Hindlimb muscle (tissue), 1 donor: Measurements from ENCODE around the gene CTSA. TPM values are rescaled to one million over a fixed set of nuclear protein-coding genes. Genes with fewer than 3 reads are reported as not detected.
"Not testable (repeated sequence)": the region's sequence is repeated elsewhere in the genome, so short reads cannot be mapped to it uniquely, and the experiment has no call there.

ENCODE experiments used
- DNase-seq: peaks from one replicate; pipeline ENCODE4 v3.0.0-alpha.2; 2013
- polyA plus RNA-seq: library from polyadenylated mRNA; unstranded; fragments of 120-200 nt; gene quantifications from one replicate; pipeline ENCODE4 v1.2.1, GENCODE V29; 2013; ENCODE audit not compliant: insufficient read length

Gene CTSA
- polyA plus RNA-seq, 1 donor = 68.0 TPM

- no peak for DNase-seq
These were observed 23.9 kb upstream of the CTSA start for GRCh38 chr20:45867136-45867818.

GRCh38 chr20:45867819-45868176 is 23.3 kb upstream of the CTSA start:
- no peak for DNase-seq

GRCh38 chr20:45872626-45873025 is 18.5 kb upstream of the CTSA start:
- DNase-seq = no peak

GRCh38 chr20:45873409-45874103 is 17.6 kb upstream of the CTSA start:
- DNase-seq = no peak

GRCh38 chr20:45874104-45874481 is 17.0 kb upstream of the CTSA start:
- not testable (repeated sequence) for DNase-seq

- DNase-seq = no peak
These were observed 16.6 kb upstream of the CTSA start for GRCh38 chr20:45874576-45874975.

GRCh38 chr20:45878076-45878761 is 12.9 kb upstream of the CTSA start:
- DNase-seq = no peak

- peak; percentile 100 for DNase-seq
These were observed 9.9 kb upstream of the CTSA start, which contains the start of gene ZSWIM1 for GRCh38 chr20:45880988-45881788. Gene ZSWIM1, plus strand, starts transcription at chr20:45881227. Its CDS starts 1,366 bp downstream, at chr20:45882593.

- DNase-seq = no peak
These were observed 8.6 kb upstream of the CTSA start for GRCh38 chr20:45882469-45883099.

- DNase-seq = no peak
These were observed 8.1 kb upstream of the CTSA start for GRCh38 chr20:45883100-45883469.

GRCh38 chr20:45886590-45887345 is 4.4 kb upstream of the CTSA start:
- DNase-seq = no peak

GRCh38 chr20:45887346-45887715 is 3.8 kb upstream of the CTSA start, which contains the start of gene SPATA25:
Gene SPATA25, minus strand, starts transcription at chr20:45887622. Its CDS starts 32 bp downstream, at chr20:45887590.
- DNase-seq = no peak

- no peak for DNase-seq
These were observed 2.5 kb upstream of the CTSA start for GRCh38 chr20:45888681-45889080.

GRCh38 chr20:45890077-45890984 is 804 bp upstream of the CTSA start:
- peak; percentile 84 for DNase-seq

- DNase-seq = no peak
These were observed 1.1 kb downstream of the CTSA start for GRCh38 chr20:45892049-45892825.

GRCh38 chr20:45892828-45893500 is 1.8 kb downstream of the CTSA start:
- DNase-seq = no peak

GRCh38 chr20:45893831-45894230 is 2.7 kb downstream of the CTSA start:
- DNase-seq = no peak

GRCh38 chr20:45894797-45895196 is 3.7 kb downstream of the CTSA start:
- DNase-seq = no peak

GRCh38 chr20:45896641-45897161 is 5.6 kb downstream of the CTSA start:
- DNase-seq = no peak
